Thyroid gland (tissue), 4 donors: Measurements from ENCODE around the gene ABHD1.

Source experiments
- POLR2A ChIP-seq, 2 donors: fragments of 450-650 bp; IDR thresholded peaks; one replicate each; pipeline ENCODE4 v1.6.1; 2017; ENCODE audit warnings: antibody characterized with exemption in 2 of 2, mild to moderate bottlenecking in 2 of 2, moderate library complexity in 1 of 2
- TF ChIP-seq, protein P1 (sequence below), 6 experiments: fragments of 200-600 bp in 3 of 6; fragments of 450-650 bp in 3 of 6; sonication (generic) in 3 of 6; IDR thresholded peaks; one replicate each; pipeline ENCODE4 v1.5.1; 2016 to 2019; ENCODE audit warnings: antibody characterized with exemption in 6 of 6, mild to moderate bottlenecking in 2 of 6, inconsistent platforms in 1 of 6, moderate library complexity in 1 of 6

DNA sequence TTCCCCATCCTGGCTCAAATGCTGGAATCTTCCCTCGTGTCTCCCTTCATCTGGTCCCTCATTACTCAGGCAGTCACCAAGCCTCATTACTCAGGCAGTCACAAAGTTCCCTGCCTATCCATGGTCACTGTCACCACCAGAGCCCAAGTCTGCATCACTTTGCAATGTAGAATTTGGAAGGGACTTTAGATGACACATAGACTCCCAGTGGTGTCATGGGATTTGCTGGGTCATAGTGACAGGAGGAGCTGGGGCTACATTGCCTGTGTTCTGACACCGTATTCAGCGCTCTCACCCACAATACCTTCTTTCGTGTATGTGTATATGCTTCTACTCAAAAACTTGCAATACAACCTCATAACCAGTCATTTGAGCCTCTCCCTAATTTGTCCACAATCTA lies 47.3 kb upstream of the ABHD1 start:
- TF ChIP-seq, protein P1, sequence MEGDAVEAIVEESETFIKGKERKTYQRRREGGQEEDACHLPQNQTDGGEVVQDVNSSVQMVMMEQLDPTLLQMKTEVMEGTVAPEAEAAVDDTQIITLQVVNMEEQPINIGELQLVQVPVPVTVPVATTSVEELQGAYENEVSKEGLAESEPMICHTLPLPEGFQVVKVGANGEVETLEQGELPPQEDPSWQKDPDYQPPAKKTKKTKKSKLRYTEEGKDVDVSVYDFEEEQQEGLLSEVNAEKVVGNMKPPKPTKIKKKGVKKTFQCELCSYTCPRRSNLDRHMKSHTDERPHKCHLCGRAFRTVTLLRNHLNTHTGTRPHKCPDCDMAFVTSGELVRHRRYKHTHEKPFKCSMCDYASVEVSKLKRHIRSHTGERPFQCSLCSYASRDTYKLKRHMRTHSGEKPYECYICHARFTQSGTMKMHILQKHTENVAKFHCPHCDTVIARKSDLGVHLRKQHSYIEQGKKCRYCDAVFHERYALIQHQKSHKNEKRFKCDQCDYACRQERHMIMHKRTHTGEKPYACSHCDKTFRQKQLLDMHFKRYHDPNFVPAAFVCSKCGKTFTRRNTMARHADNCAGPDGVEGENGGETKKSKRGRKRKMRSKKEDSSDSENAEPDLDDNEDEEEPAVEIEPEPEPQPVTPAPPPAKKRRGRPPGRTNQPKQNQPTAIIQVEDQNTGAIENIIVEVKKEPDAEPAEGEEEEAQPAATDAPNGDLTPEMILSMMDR (IDR thresholded peaks at IDR 0.05), result no peak
- TF ChIP-seq POLR2A (IDR thresholded peaks at IDR 0.05), result no peak
